GM23248 (cell line): ENCODE data around the gene SSBP2.

Source experiments
- EZH2 ChIP-seq: fragments of 200-600 bp; sonication (generic); IDR thresholded peaks from 2 replicates; pipeline ENCODE4 v1.6.1; 2018; ENCODE audit warnings: antibody characterized with exemption, mild to moderate bottlenecking; ENCODE audit not compliant: insufficient read depth, poor library complexity, severe bottlenecking
- EZH2phosphoT487 ChIP-seq: fragments of 200-600 bp; sonication (generic); IDR thresholded peaks from 2 replicates; pipeline ENCODE4 v1.6.1; 2018; ENCODE audit warnings: antibody characterized with exemption, moderate library complexity, mild to moderate bottlenecking, low read depth; ENCODE audit not compliant: insufficient read depth

GRCh38 chr5:81719743-81720345, 31.1 kb downstream of the SSBP2 start:
- TF ChIP-seq EZH2, result no peak
- no peak for TF ChIP-seq EZH2phosphoT487
